AG04450 (cell line): ENCODE results near the gene CALCA. TPM values are rescaled to one million over a fixed set of nuclear protein-coding genes. Genes with fewer than 3 reads are reported as not detected.

Source experiments
- CTCF ChIA-PET: fragments of 300-600, 350-600 bp; formaldehyde crosslinking; extraction: SDS; loops from one replicate; lab custom pipeline; 2022; ENCODE audit warnings: antibody characterized with exemption, inconsistent platforms; lab: Charles Lee
- POLR2A ChIA-PET: fragments of 350-600 bp; formaldehyde crosslinking; extraction: SDS; loops from one replicate; lab custom pipeline; 2021; ENCODE audit warnings: antibody characterized with exemption, inconsistent platforms; lab: Yijun Ruan, JAX
- DNase-seq: peaks from one replicate; pipeline ENCODE4 v3.0.0-alpha.2; 2011; ENCODE audit warnings: low read depth, low spot score
- H3K27ac ChIP-seq: one replicate; pipeline ENCODE4 v1.5.1; 2012; ENCODE audit warnings: low read depth, low read length, control low read depth
- H3K27me3 ChIP-seq: one replicate; pipeline ENCODE4 v1.6.0; 2012; ENCODE audit warnings: low read length; ENCODE audit not compliant: control insufficient read depth, insufficient read depth
- H3K4me3 ChIP-seq: 2 replicates; pipeline ENCODE4 v1.5.1; 2011; ENCODE audit warnings: mild to moderate bottlenecking, low read depth, low read length, control low read depth
- H3K9me3 ChIP-seq: 2 replicates; pipeline ENCODE4 v1.5.1; 2012; ENCODE audit warnings: low read length; ENCODE audit not compliant: control insufficient read depth, insufficient read depth
- CTCF ChIP-seq: IDR thresholded peaks from 2 replicates; pipeline ENCODE4 v1.5.1; 2011; ENCODE audit warnings: low read depth, low read length, control low read depth, inconsistent platforms
- polyA plus RNA-seq: library from polyadenylated mRNA; depleted of rRNA; stranded (reverse); fragments of >200 nt; gene quantifications from 2 replicates; pipeline ENCODE4 v1.2.3, GENCODE V29; 2011

The CALCA gene
- polyA plus RNA-seq, 1 experiment, result not detected

- Histone ChIP-seq H3K27ac (no peak overlapping the region), H3K9me3 (no peaks in the 10 kb centered on the region; the same call in 1 of the 2 replicates), H3K27me3 (peaks cover 45% of the 10 kb centered on the region), H3K4me3 (no peak overlapping the region)
- CTCF ChIA-PET, result interaction anchor here (1.2 to 1.3 kb wide), 2 partner anchors 105 to 238 kb away, joined by 4 to 5 read pairs; no protein-coding TSS in a partner anchor
- POLR2A ChIA-PET, result no interaction called here
- no peak for DNase-seq
- peak; percentile 45 for TF ChIP-seq CTCF
Measured at GRCh38 chr11:14969901-14970323, 2.2 kb downstream of the CALCA start.

- Histone ChIP-seq H3K9me3 (no peaks in the 10 kb centered on the region; the same call in 1 of the 2 replicates), H3K27me3 (peaks cover 23% of the 10 kb centered on the region), H3K4me3 (no peak overlapping the region), H3K27ac (no peak overlapping the region)
- ChIA-PET CTCF (no interaction called here), POLR2A (no interaction called here)
- DNase-seq, result no peak
- no peak for TF ChIP-seq CTCF
Measured at GRCh38 chr11:14967581-14968243, 4.4 kb downstream of the CALCA start.

- Histone ChIP-seq H3K27ac (no peak overlapping the region), H3K27me3 (no peaks in the 10 kb centered on the region), H3K4me3 (no peak overlapping the region), H3K9me3 (no peaks in the 10 kb centered on the region)
- CTCF ChIA-PET, result no interaction called here
- no peak for DNase-seq
- POLR2A ChIA-PET, result no interaction called here
- TF ChIP-seq CTCF, result no peak
Measured at GRCh38 chr11:14956111-14956510, 16.0 kb downstream of the CALCA start.

GRCh38 chr11:14954581-14954980 is 17.6 kb downstream of the CALCA start:
- TF ChIP-seq CTCF, result no peak

GRCh38 chr11:14953904-14954303 is 18.2 kb downstream of the CALCA start:
- Histone ChIP-seq H3K27me3 (no peaks in the 10 kb centered on the region), H3K4me3 (no peak overlapping the region), H3K27ac (no peak overlapping the region), H3K9me3 (no peaks in the 10 kb centered on the region)
- no peak for TF ChIP-seq CTCF
- no peak for DNase-seq
- ChIA-PET POLR2A (no interaction called here), CTCF (interaction anchor here (0.7 kb wide), 1 partner anchor 21 kb away, joined by 3 read pairs; no protein-coding TSS in a partner anchor)

More at GRCh38 chr11:14954581-14954980, 17.6 kb downstream of the CALCA start:
- no peak overlapping the region for H3K4me3 ChIP-seq
- ChIA-PET POLR2A (no interaction called here), CTCF (no interaction called here)
- H3K27me3 ChIP-seq, result no peaks in the 10 kb centered on the region
- H3K9me3 ChIP-seq, result no peaks in the 10 kb centered on the region
- no peak overlapping the region for H3K27ac ChIP-seq
- no peak for DNase-seq
